SK-N-SH treated with all-trans-retinoic acid at 6 μM for 48 hours (cell line): Measurements from ENCODE around the gene DSEL.
A peak's percentile ranks its signal among the peaks of the same experiment; 100 is the strongest.

Experiments used
- ATAC-seq: fragments of 200-7000 bp; cut with Tn5 transposase; 3 replicates; pipeline ENCODE4 v1.9.1; 2020; ENCODE audit warnings: mild to moderate bottlenecking, moderate library complexity
- ARNTL ChIP-seq: fragments of 450-650 bp; formaldehyde crosslinking; IDR thresholded peaks from 2 replicates; pipeline ENCODE4 v1.5.0; 2020; ENCODE audit warnings: low read depth, mild to moderate bottlenecking, moderate library complexity, borderline replicate concordance
- BACH2 ChIP-seq: fragments of 250-450 bp; sonication (Bioruptor Pico); IDR thresholded peaks from 2 replicates; pipeline ENCODE4 v1.9.0; 2021; ENCODE audit warnings: mild to moderate bottlenecking, borderline replicate concordance
- CREB5 ChIP-seq: fragments of 250-450 bp; sonication (Bioruptor Pico); IDR thresholded peaks from 2 replicates; pipeline ENCODE4 v1.5.1; 2020; ENCODE audit warnings: low read depth, mild to moderate bottlenecking, moderate library complexity
- CSDC2 ChIP-seq: fragments of 250-450 bp; sonication (Bioruptor Pico); IDR thresholded peaks from 2 replicates; pipeline ENCODE4 v1.5.0; 2020; ENCODE audit warnings: mild to moderate bottlenecking, moderate library complexity
- ESRRG ChIP-seq: fragments of 250-450 bp; sonication (Bioruptor Pico); IDR thresholded peaks from 2 replicates; pipeline ENCODE4 v1.6.1; 2021; ENCODE audit warnings: mild to moderate bottlenecking
- GLIS3 ChIP-seq: fragments of 250-450 bp; sonication (Bioruptor Pico); IDR thresholded peaks from 2 replicates; pipeline ENCODE4 v1.5.0; 2020; ENCODE audit warnings: mild to moderate bottlenecking, moderate library complexity
- ISL1 ChIP-seq: fragments of 250-450 bp; sonication (Bioruptor Pico); IDR thresholded peaks from 2 replicates; pipeline ENCODE4 v2.1.2; 2022; ENCODE audit warnings: mild to moderate bottlenecking, moderate library complexity
- PPARA ChIP-seq: fragments of 250-450 bp; sonication (Bioruptor Pico); IDR thresholded peaks from 2 replicates; pipeline ENCODE4 v1.5.0; 2020; ENCODE audit warnings: mild to moderate bottlenecking, borderline replicate concordance
- SNAI2 ChIP-seq: fragments of 250-450 bp; sonication (Bioruptor Pico); IDR thresholded peaks from 2 replicates; pipeline ENCODE4 v1.5.0; 2020; ENCODE audit warnings: mild to moderate bottlenecking, moderate library complexity
- TCF4 ChIP-seq: fragments of 250-450 bp; sonication (Bioruptor Pico); IDR thresholded peaks from 2 replicates; pipeline ENCODE4 v1.8.0; 2021; ENCODE audit warnings: mild to moderate bottlenecking, moderate library complexity, borderline replicate concordance
- TSHZ2 ChIP-seq: fragments of 250-450 bp; sonication (Bioruptor Pico); IDR thresholded peaks from 2 replicates; pipeline ENCODE4 v1.5.0; 2020; ENCODE audit warnings: mild to moderate bottlenecking, moderate library complexity
- ZNF565 ChIP-seq: fragments of 450-650 bp; formaldehyde crosslinking; conservative IDR thresholded peaks from 2 replicates; pipeline ENCODE4 v1.5.0; 2020; ENCODE audit warnings: low read depth, mild to moderate bottlenecking, moderate library complexity
- ZNF70 ChIP-seq: fragments of 450-650 bp; formaldehyde crosslinking; IDR thresholded peaks from 2 replicates; pipeline ENCODE4 v1.5.0; 2020; ENCODE audit warnings: mild to moderate bottlenecking, moderate library complexity
- ZNF8 ChIP-seq: fragments of 450-650 bp; formaldehyde crosslinking; IDR thresholded peaks from 2 replicates; pipeline ENCODE4 v1.5.0; 2020; ENCODE audit warnings: mild to moderate bottlenecking, moderate library complexity
- TF ChIP-seq, protein P1 (sequence below): fragments of 250-450 bp; sonication (Bioruptor Pico); IDR thresholded peaks from 2 replicates; pipeline ENCODE4 v1.8.0; 2021; ENCODE audit warnings: low read depth, mild to moderate bottlenecking, moderate library complexity, borderline replicate concordance
- TF ChIP-seq, protein P2 (sequence below): fragments of 250-450 bp; sonication (Bioruptor Pico); IDR thresholded peaks from 2 replicates; pipeline ENCODE4 v1.8.0; 2020; ENCODE audit warnings: mild to moderate bottlenecking, moderate library complexity, borderline replicate concordance
- TF ChIP-seq, protein P3 (sequence below): fragments of 250-450 bp; sonication (Bioruptor Pico); IDR thresholded peaks from 2 replicates; pipeline ENCODE4 v1.5.1; 2021; ENCODE audit warnings: mild to moderate bottlenecking, moderate library complexity

Gene DSEL

GRCh38 chr18:67510831-67511230 is 5.7 kb downstream of the DSEL start:
- TF ChIP-seq TCF4 (CRISPR knock-in tag), result peak; percentile 83
- no peak for TF ChIP-seq ISL1 (CRISPR knock-in tag)
- TF ChIP-seq ZNF565 (CRISPR knock-in tag), result no peak
- TF ChIP-seq, protein P1, sequence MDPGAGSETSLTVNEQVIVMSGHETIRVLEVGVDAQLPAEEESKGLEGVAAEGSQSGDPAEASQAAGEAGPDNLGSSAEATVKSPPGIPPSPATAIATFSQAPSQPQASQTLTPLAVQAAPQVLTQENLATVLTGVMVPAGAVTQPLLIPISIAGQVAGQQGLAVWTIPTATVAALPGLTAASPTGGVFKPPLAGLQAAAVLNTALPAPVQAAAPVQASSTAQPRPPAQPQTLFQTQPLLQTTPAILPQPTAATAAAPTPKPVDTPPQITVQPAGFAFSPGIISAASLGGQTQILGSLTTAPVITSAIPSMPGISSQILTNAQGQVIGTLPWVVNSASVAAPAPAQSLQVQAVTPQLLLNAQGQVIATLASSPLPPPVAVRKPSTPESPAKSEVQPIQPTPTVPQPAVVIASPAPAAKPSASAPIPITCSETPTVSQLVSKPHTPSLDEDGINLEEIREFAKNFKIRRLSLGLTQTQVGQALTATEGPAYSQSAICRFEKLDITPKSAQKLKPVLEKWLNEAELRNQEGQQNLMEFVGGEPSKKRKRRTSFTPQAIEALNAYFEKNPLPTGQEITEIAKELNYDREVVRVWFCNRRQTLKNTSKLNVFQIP, result no peak
- ATAC-seq, result peak; percentile 25; the same call in 2 of the 3 replicates

- no peak for TF ChIP-seq ESRRG (CRISPR knock-in tag)
- no peak for TF ChIP-seq ZNF8
- TF ChIP-seq ARNTL (CRISPR knock-in tag), result no peak
- TF ChIP-seq, protein P2, sequence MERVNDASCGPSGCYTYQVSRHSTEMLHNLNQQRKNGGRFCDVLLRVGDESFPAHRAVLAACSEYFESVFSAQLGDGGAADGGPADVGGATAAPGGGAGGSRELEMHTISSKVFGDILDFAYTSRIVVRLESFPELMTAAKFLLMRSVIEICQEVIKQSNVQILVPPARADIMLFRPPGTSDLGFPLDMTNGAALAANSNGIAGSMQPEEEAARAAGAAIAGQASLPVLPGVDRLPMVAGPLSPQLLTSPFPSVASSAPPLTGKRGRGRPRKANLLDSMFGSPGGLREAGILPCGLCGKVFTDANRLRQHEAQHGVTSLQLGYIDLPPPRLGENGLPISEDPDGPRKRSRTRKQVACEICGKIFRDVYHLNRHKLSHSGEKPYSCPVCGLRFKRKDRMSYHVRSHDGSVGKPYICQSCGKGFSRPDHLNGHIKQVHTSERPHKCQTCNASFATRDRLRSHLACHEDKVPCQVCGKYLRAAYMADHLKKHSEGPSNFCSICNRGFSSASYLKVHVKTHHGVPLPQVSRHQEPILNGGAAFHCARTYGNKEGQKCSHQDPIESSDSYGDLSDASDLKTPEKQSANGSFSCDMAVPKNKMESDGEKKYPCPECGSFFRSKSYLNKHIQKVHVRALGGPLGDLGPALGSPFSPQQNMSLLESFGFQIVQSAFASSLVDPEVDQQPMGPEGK (CRISPR knock-in tag), result no peak
- TF ChIP-seq PPARA (CRISPR knock-in tag), result no peak
- TF ChIP-seq TSHZ2, result peak; percentile 83
- TF ChIP-seq, protein P1, result no peak
- TF ChIP-seq, protein P3, sequence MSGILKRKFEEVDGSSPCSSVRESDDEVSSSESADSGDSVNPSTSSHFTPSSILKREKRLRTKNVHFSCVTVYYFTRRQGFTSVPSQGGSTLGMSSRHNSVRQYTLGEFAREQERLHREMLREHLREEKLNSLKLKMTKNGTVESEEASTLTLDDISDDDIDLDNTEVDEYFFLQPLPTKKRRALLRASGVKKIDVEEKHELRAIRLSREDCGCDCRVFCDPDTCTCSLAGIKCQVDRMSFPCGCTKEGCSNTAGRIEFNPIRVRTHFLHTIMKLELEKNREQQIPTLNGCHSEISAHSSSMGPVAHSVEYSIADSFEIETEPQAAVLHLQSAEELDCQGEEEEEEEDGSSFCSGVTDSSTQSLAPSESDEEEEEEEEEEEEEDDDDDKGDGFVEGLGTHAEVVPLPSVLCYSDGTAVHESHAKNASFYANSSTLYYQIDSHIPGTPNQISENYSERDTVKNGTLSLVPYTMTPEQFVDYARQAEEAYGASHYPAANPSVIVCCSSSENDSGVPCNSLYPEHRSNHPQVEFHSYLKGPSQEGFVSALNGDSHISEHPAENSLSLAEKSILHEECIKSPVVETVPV (CRISPR knock-in tag), result no peak
- no peak for TF ChIP-seq CSDC2 (CRISPR knock-in tag)
- TF ChIP-seq TCF4 (CRISPR knock-in tag), result peak; percentile 93
- TF ChIP-seq CREB5 (CRISPR knock-in tag), result peak; percentile 44; the same call in 1 of the 2 replicates
- no peak for TF ChIP-seq SNAI2 (CRISPR knock-in tag)
- TF ChIP-seq ZNF565 (CRISPR knock-in tag), result no peak
- peak; percentile 23; the same call in 1 of the 2 replicates for TF ChIP-seq ISL1 (CRISPR knock-in tag)
- ATAC-seq, result peak; percentile 87
Observed at GRCh38 chr18:67509741-67510391, 6.7 kb downstream of the DSEL start.

GRCh38 chr18:67508146-67508545 is 8.4 kb downstream of the DSEL start:
- no peak for TF ChIP-seq GLIS3 (CRISPR knock-in tag)
- TF ChIP-seq ZNF565 (CRISPR knock-in tag), result no peak
- TF ChIP-seq, protein P3 (CRISPR knock-in tag), result no peak
- no peak for TF ChIP-seq BACH2 (CRISPR knock-in tag)
- TF ChIP-seq, protein P2 (CRISPR knock-in tag), result no peak
- TF ChIP-seq TCF4 (CRISPR knock-in tag), result no peak
- TF ChIP-seq ARNTL (CRISPR knock-in tag), result no peak
- no peak for TF ChIP-seq ZNF70 (CRISPR knock-in tag)
- TF ChIP-seq, all 23 proteins: peak for 0
- no peak for ATAC-seq
